Karpas-422 (cell line): ENCODE measurements around the gene ABCC2. TPM values are rescaled to one million over a fixed set of nuclear protein-coding genes. Genes with fewer than 3 reads are reported as not detected.
"Not testable (repeated sequence)": the region's sequence is repeated elsewhere in the genome, so short reads cannot be mapped to it uniquely, and the experiment has no call there.

Experiments
- DNase-seq: peaks from one replicate; pipeline ENCODE4 v3.0.0-alpha.2; 2015
- H2AFZ ChIP-seq: fragments of 200-600 bp; sonication (generic); 2 replicates; pipeline ENCODE4 v1.6.1; 2014; ENCODE audit warnings: antibody characterized with exemption, low read length, mixed read lengths
- H3K27ac ChIP-seq: fragments of 200-600 bp; sonication (generic); 2 replicates; pipeline ENCODE4 v1.5.1; 2014; ENCODE audit warnings: mild to moderate bottlenecking, low read length, moderate library complexity
- H3K27me3 ChIP-seq: fragments of 200-600 bp; sonication (generic); 2 replicates; pipeline ENCODE4 v1.6.1; 2014; ENCODE audit warnings: low read length, mixed read lengths
- H3K36me3 ChIP-seq: fragments of 200-600 bp; sonication (generic); 2 replicates; pipeline ENCODE4 v1.6.1; 2014; ENCODE audit warnings: low read length, mixed read lengths; ENCODE audit not compliant: insufficient read depth
- H3K4me1 ChIP-seq: fragments of 200-600 bp; sonication (generic); 2 replicates; pipeline ENCODE4 v1.6.1; 2014; ENCODE audit warnings: mild to moderate bottlenecking, low read length, mixed read lengths
- H3K4me2 ChIP-seq: fragments of 200-600 bp; sonication (generic); 2 replicates; pipeline ENCODE4 v1.6.1; 2014; ENCODE audit warnings: low read length, low read depth, mild to moderate bottlenecking; ENCODE audit not compliant: poor library complexity, severe bottlenecking
- H3K4me3 ChIP-seq: fragments of 200-600 bp; sonication (generic); 2 replicates; pipeline ENCODE4 v1.5.1; 2014; ENCODE audit warnings: mild to moderate bottlenecking, antibody characterized with exemption, low read length, mixed read lengths
- H3K79me2 ChIP-seq: fragments of 200-600 bp; sonication (generic); 2 replicates; pipeline ENCODE4 v1.6.1; 2014; ENCODE audit warnings: mild to moderate bottlenecking, low read length, mixed read lengths
- H3K9ac ChIP-seq: fragments of 200-600 bp; sonication (generic); 2 replicates; pipeline ENCODE4 v1.6.0; 2014; ENCODE audit warnings: low read length
- H3K9me2 ChIP-seq: fragments of 200-600 bp; sonication (generic), shearing (Covaris generic); replicated peaks from 2 replicates; pipeline ENCODE4 v1.6.0; 2014; ENCODE audit warnings: mild to moderate bottlenecking, low read length, moderate library complexity; ENCODE audit not compliant: insufficient read depth
- H3K9me3 ChIP-seq: fragments of 300-700, 200-600 bp; sonication (generic); 2 replicates; pipeline ENCODE4 v1.6.1; 2014; ENCODE audit warnings: low read length, mixed read lengths
- H4K20me1 ChIP-seq: fragments of 200-600 bp; sonication (generic); 2 replicates; pipeline ENCODE4 v1.6.1; 2014; ENCODE audit warnings: mild to moderate bottlenecking, antibody characterized with exemption, low read length, low read depth; ENCODE audit not compliant: insufficient read depth
- total RNA-seq: library from RNA; depleted of rRNA; stranded (reverse); fragments of >200 nt; shearing (Covaris generic); gene quantifications from 2 replicates; pipeline ENCODE4 v1.2.3, GENCODE V29; 2014; ENCODE audit warnings: low replicate concordance

The ABCC2 gene
- total RNA-seq, 1 experiment from 2014 or later = 0.07 TPM

DNA sequence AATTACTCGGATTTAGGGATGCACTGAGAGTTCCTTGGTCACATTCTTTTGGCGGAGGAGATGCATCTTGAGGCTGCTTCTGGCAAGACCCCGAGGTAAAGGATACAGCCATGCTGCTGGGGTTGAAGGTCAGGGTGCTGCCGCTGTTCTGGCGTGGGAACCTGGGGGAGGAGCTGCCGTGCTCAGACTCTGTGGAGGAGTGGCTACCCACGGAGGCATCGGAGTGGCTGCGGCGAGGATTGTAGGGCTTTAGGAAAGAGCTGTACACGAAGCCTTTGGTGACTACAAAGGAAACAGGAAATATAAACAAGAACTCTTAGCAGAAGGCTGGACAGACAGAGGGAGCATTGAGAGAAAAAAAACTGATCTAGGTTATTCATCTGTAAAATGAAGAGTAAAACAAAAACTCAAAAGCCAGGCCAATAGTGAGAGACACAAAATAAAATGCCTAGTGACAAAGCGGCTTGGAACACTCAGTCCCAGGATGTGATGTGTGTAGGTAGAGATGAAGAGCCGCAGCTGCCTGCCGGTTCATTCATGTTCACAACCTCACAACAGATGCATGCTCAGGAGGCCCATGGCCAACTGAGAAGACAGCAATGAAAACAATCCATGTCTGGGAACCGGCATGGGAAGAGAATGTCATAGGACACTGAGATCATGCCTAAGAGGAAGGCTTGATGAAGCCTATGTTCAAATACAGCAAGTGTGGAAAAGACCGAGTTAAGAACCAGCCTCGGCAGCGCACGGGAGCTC is 97.8 kb downstream of the ABCC2 start:
- no peaks in the 10 kb centered on the region for H3K9me2 ChIP-seq
- H2AFZ ChIP-seq = no peak overlapping the region
- no peaks in the 10 kb centered on the region for H4K20me1 ChIP-seq
- H3K27me3 ChIP-seq = no peaks in the 10 kb centered on the region
- no peaks in the 10 kb centered on the region for H3K79me2 ChIP-seq
- H3K36me3 ChIP-seq = peaks cover 12% of the 10 kb centered on the region; the same call in 1 of the 2 replicates
- no peaks in the 10 kb centered on the region for H3K4me1 ChIP-seq
- H3K9me3 ChIP-seq = no peaks in the 10 kb centered on the region
- H3K9ac ChIP-seq = no peak overlapping the region
- no peak overlapping the region for H3K4me2 ChIP-seq
- no peak for DNase-seq
- H3K4me3 ChIP-seq = no peak overlapping the region
- no peak overlapping the region for H3K27ac ChIP-seq

DNA sequence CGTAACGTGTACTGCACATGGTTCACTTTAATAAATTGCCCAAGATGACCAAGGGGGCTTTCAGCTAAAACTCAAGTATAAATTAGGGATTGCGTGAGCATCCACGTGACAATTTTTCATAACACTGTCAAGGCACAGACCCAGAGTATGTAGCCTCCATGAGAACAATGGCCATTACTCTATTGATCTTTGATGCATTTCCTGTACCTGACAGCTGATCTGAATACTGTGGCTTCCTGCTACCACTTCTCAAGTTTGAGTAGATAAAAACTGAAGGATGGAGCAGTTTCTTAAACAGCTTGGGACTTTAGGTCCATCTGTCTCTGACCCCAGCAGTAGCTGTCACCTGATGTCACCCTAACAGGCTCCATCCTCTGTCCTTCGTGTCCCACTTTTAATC is 98.9 kb downstream of the ABCC2 start:
- DNase-seq = no peak
- no peaks in the 10 kb centered on the region for H3K79me2 ChIP-seq
- no peaks in the 10 kb centered on the region for H3K27me3 ChIP-seq
- H3K4me1 ChIP-seq = no peaks in the 10 kb centered on the region
- peaks cover 12% of the 10 kb centered on the region; the same call in 1 of the 2 replicates for H3K36me3 ChIP-seq
- no peaks in the 10 kb centered on the region for H3K9me2 ChIP-seq
- no peak overlapping the region for H3K4me3 ChIP-seq
- no peak overlapping the region for H2AFZ ChIP-seq
- H3K4me2 ChIP-seq = no peak overlapping the region
- no peak overlapping the region for H3K9ac ChIP-seq
- H3K27ac ChIP-seq = no peak overlapping the region
- H3K9me3 ChIP-seq = no peaks in the 10 kb centered on the region
- no peaks in the 10 kb centered on the region for H4K20me1 ChIP-seq

DNA sequence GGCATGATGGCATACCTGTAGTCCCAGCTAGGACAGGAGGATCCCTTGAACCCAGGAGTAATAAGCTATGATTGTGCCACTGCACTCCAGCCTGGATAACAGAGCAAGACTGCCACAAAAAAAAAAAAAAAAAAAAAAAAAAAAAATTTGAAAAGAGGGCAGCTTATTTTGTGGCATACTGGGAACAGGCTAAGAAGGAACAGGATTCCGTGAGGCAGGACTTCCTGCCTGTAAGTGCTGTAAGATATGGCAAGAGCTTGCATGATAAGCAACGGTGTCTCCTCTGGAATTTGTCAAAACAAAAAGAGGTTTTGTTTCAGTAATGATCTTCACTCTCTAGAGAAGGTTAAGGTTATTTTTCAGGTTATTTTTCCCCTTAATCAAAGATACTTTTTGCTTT is 101.1 kb downstream of the ABCC2 start:
- no peak overlapping the region for H3K27ac ChIP-seq
- no peaks in the 10 kb centered on the region for H3K27me3 ChIP-seq
- no peak for DNase-seq
- no peak overlapping the region for H2AFZ ChIP-seq
- H3K36me3 ChIP-seq = peaks cover 5% of the 10 kb centered on the region; the same call in 1 of the 2 replicates
- H3K9ac ChIP-seq = no peak overlapping the region
- H3K9me3 ChIP-seq = no peaks in the 10 kb centered on the region
- H4K20me1 ChIP-seq = no peaks in the 10 kb centered on the region
- H3K9me2 ChIP-seq = no peaks in the 10 kb centered on the region
- no peaks in the 10 kb centered on the region for H3K79me2 ChIP-seq
- H3K4me2 ChIP-seq = no peak overlapping the region
- H3K4me3 ChIP-seq = no peak overlapping the region
- no peaks in the 10 kb centered on the region for H3K4me1 ChIP-seq

- Histone ChIP-seq H3K9me3 (no peaks in the 10 kb centered on the region), H3K9ac (no peak overlapping the region), H4K20me1 (no peaks in the 10 kb centered on the region), H3K79me2 (no peaks in the 10 kb centered on the region), H3K9me2 (no peaks in the 10 kb centered on the region), H3K27ac (no peak overlapping the region), H2AFZ (no peak overlapping the region), H3K4me2 (no peak overlapping the region), H3K27me3 (no peaks in the 10 kb centered on the region), H3K4me1 (no peaks in the 10 kb centered on the region), H3K36me3 (peaks cover 8% of the 10 kb centered on the region; the same call in 1 of the 2 replicates), H3K4me3 (no peak overlapping the region)
- no peak for DNase-seq
Observed at GRCh38 chr10:99888622-99889021, 106.2 kb downstream of the ABCC2 start.

DNA sequence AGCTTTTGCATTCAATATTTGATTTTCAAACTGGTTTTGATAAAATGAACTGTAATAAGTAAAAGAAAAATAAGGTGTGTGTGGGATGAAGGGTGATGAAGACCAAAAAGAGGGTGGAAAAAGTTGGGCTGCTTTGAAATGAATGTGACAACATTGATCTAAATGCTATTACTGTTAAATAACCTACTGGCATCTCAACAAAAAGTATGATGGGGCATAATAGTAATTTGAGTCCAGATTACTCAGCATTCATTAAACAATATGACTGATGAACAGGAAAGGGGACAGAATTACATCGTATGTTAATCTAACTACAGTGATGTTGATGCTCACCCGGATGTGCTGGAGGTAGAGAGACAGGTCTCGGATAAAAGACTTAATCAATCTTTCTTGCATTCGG is 112.2 kb downstream of the ABCC2 start:
- Histone ChIP-seq H3K27ac (no peak overlapping the region), H3K27me3 (no peaks in the 10 kb centered on the region), H3K36me3 (peaks cover 6% of the 10 kb centered on the region; the same call in 1 of the 2 replicates)

GRCh38 chr10:99895066-99895465 is 112.6 kb downstream of the ABCC2 start:
- H3K27ac ChIP-seq, H3K79me2 ChIP-seq, H3K4me1 ChIP-seq, H3K36me3 ChIP-seq, H2AFZ ChIP-seq, H3K27me3 ChIP-seq, DNase-seq, H3K9me2 ChIP-seq, H3K9me3 ChIP-seq, H3K4me3 ChIP-seq, H4K20me1 ChIP-seq, H3K9ac ChIP-seq, H3K4me2 ChIP-seq: not testable (repeated sequence)

More for the DNA sequence above, 112.2 kb downstream of the ABCC2 start:
- H3K4me2 ChIP-seq = no peak overlapping the region
- H3K79me2 ChIP-seq = no peaks in the 10 kb centered on the region
- H3K4me1 ChIP-seq = no peaks in the 10 kb centered on the region
- DNase-seq = no peak
- H3K9ac ChIP-seq = no peak overlapping the region
- no peak overlapping the region for H3K4me3 ChIP-seq
- H3K9me3 ChIP-seq = no peaks in the 10 kb centered on the region
- H3K9me2 ChIP-seq = no peaks in the 10 kb centered on the region
- no peaks in the 10 kb centered on the region for H4K20me1 ChIP-seq
- H2AFZ ChIP-seq = no peak overlapping the region

DNA sequence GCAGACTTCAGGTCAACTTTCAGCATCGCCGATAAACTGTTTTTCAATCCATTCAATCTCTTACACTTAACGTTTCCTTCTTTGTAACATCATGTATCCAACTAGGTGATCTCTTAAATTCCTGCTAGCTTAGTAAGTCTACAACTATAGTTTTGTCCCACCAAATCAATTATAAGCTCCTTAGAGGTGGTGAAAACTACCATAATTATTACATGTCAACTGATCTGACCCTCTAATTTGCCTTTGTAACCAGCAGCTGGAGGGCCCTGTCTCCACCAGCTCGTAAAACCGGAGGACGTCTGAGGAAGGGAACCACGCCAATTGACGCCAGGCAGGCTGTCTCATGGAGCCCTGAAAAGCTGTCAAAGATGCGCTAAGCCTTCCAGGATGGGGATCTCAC is 113.4 kb downstream of the ABCC2 start:
- Histone ChIP-seq H4K20me1 (no peaks in the 10 kb centered on the region), H3K4me3 (no peak overlapping the region), H3K4me2 (no peak overlapping the region), H3K36me3 (peaks cover 5% of the 10 kb centered on the region; the same call in 1 of the 2 replicates), H3K9me2 (no peaks in the 10 kb centered on the region), H2AFZ (no peak overlapping the region), H3K79me2 (no peaks in the 10 kb centered on the region), H3K9me3 (no peaks in the 10 kb centered on the region), H3K4me1 (no peaks in the 10 kb centered on the region), H3K27ac (no peak overlapping the region), H3K27me3 (no peaks in the 10 kb centered on the region), H3K9ac (no peak overlapping the region)
- DNase-seq = no peak
